GM12878 (cell line): ENCODE data around the gene PIP4K2B. TPM values are rescaled to one million over a fixed set of nuclear protein-coding genes. Genes with fewer than 3 reads are reported as not detected.
"Not testable (repeated sequence)": the region's sequence is repeated elsewhere in the genome, so short reads cannot be mapped to it uniquely, and the experiment has no call there.

Experiments used
- ATAC-seq: fragments of 200-7000 bp; cut with Tn5 transposase; 3 replicates; pipeline ENCODE4 v1.9.1; 2020; ENCODE audit warnings: mild to moderate bottlenecking, moderate library complexity
- BruUV-seq: library from RNA; stranded (reverse); fragments of 400-500 nt; replicated peaks from 2 replicates; lab custom pipeline; 2021; lab: Mats Ljungman, UMichigan
- CTCF ChIA-PET: fragments of 300-600 bp; sonication (Branson Sonifier 250); formaldehyde crosslinking; extraction: SDS; loops from one replicate; lab custom pipeline; 2021; ENCODE audit warnings: inconsistent platforms; lab: Yijun Ruan, JAX
- POLR2A ChIA-PET: fragments of 350-600 bp; formaldehyde crosslinking; extraction: SDS; loops from one replicate; lab custom pipeline; 2021; ENCODE audit warnings: inconsistent platforms; lab: Charles Lee
- RAD21 ChIA-PET: fragments of 300-600 bp; sonication (Branson Sonifier 250); formaldehyde crosslinking; loops from one replicate; lab custom pipeline; 2023; ENCODE audit warnings: antibody characterized with exemption; ENCODE audit not compliant: unreplicated experiment; lab: Charles Lee
- SMC1A ChIA-PET: fragments of 300-600 bp; sonication (Branson Sonifier 250); formaldehyde crosslinking; loops from one replicate; lab custom pipeline; 2023; ENCODE audit not compliant: unreplicated experiment, uncharacterized antibody; lab: Charles Lee
- DNase-seq: peaks from one replicate; pipeline ENCODE4 v3.0.0-alpha.2; 2011; ENCODE audit warnings: low read depth, low spot score
- FAIRE-seq: peaks from 3 replicates; lab custom pipeline; 2011; peaks lifted over from hg19 to GRCh38; lab: Jason Lieb, UNC
- H2AFZ ChIP-seq: 2 replicates; pipeline ENCODE4 v1.6.0; 2011; ENCODE audit warnings: low read depth, low read length, control low read depth; ENCODE audit not compliant: control insufficient read depth
- H3K27ac ChIP-seq: 2 replicates; pipeline ENCODE4 v1.5.1; 2011; ENCODE audit warnings: control low read depth; ENCODE audit not compliant: control insufficient read depth, insufficient read depth
- H3K27me3 ChIP-seq, 2 experiments: replicated peaks in 1 of 2; 2 replicates each; pipeline versions ENCODE4 v1.6.0 to v1.6.1; 2011; ENCODE audit warnings: low read length in 1 of 2; ENCODE audit not compliant: control insufficient read depth in 2 of 2, insufficient read depth in 2 of 2
- H3K36me3 ChIP-seq, 2 experiments: 2 replicates each; pipeline ENCODE4 v1.5.1; 2011; ENCODE audit warnings: low read length in 1 of 2; ENCODE audit not compliant: control insufficient read depth in 2 of 2, insufficient read depth in 2 of 2
- H3K4me1 ChIP-seq: 2 replicates; pipeline ENCODE4 v1.6.1; 2011; ENCODE audit warnings: mild to moderate bottlenecking, low read length, moderate library complexity, mixed read lengths; ENCODE audit not compliant: control insufficient read depth, insufficient read depth
- H3K4me2 ChIP-seq: 2 replicates; pipeline ENCODE4 v1.6.0; 2011; ENCODE audit warnings: control low read depth; ENCODE audit not compliant: control insufficient read depth, insufficient read depth
- H3K4me3 ChIP-seq: fragments of 200-600 bp; sonication (generic); 2 replicates; pipeline ENCODE4 v1.5.1; 2016
- H3K79me2 ChIP-seq: 2 replicates; pipeline ENCODE4 v1.6.0; 2011; ENCODE audit warnings: low read length; ENCODE audit not compliant: control insufficient read depth, insufficient read depth
- H3K9ac ChIP-seq: 2 replicates; pipeline ENCODE4 v1.8.0; 2011; ENCODE audit warnings: low read length, control low read depth, mixed read lengths; ENCODE audit not compliant: control insufficient read depth, insufficient read depth
- H3K9me3 ChIP-seq: replicated peaks from 3 replicates; pipeline ENCODE4 v1.5.1; 2011; ENCODE audit warnings: mild to moderate bottlenecking, low read length; ENCODE audit not compliant: control insufficient read depth, insufficient read depth
- H4K20me1 ChIP-seq: 2 replicates; pipeline ENCODE4 v1.6.0; 2011; ENCODE audit not compliant: control insufficient read depth, insufficient read depth
- DPF2 ChIP-seq: fragments of 450-650 bp; IDR thresholded peaks from 2 replicates; pipeline ENCODE4 v1.6.1; 2017; ENCODE audit warnings: mild to moderate bottlenecking
- HCFC1 ChIP-seq: fragments of 150-350 bp; IDR thresholded peaks from 2 replicates; pipeline ENCODE4 v1.6.1; 2014; ENCODE audit warnings: low read length
- RAD51 ChIP-seq: fragments of 450-650 bp; IDR thresholded peaks from 2 replicates; pipeline ENCODE4 v1.6.1; 2016; ENCODE audit warnings: moderate library complexity, mild to moderate bottlenecking, inconsistent platforms
- SMAD5 ChIP-seq: IDR thresholded peaks from 2 replicates; pipeline ENCODE4 v1.6.1; 2016; ENCODE audit warnings: antibody characterized with exemption, low read depth
- ZBTB33 ChIP-seq: fragments of 450-650 bp; IDR thresholded peaks from 2 replicates; pipeline ENCODE4 v1.6.1; 2017; ENCODE audit warnings: mild to moderate bottlenecking
- ZBTB40 ChIP-seq: fragments of 450-650 bp; IDR thresholded peaks from 2 replicates; pipeline ENCODE4 v1.6.1; 2016; ENCODE audit warnings: mild to moderate bottlenecking, moderate library complexity, borderline replicate concordance
- ZNF207 ChIP-seq: fragments of 450-650 bp; IDR thresholded peaks from 2 replicates; pipeline ENCODE4 v1.6.1; 2014; ENCODE audit warnings: antibody characterized with exemption, mild to moderate bottlenecking, borderline replicate concordance
- ZNF384 ChIP-seq: IDR thresholded peaks from 2 replicates; pipeline ENCODE4 v1.6.1; 2012; ENCODE audit warnings: low read depth, mild to moderate bottlenecking, low read length, improper control_type of control experiment, borderline replicate concordance
- ZZZ3 ChIP-seq: IDR thresholded peaks from 2 replicates; pipeline ENCODE4 v1.6.1; 2011; ENCODE audit warnings: low read depth; ENCODE audit not compliant: control insufficient read depth, insufficient read length
- WGBS: methylation state at CpG from one replicate; pipeline ENCODE4 v1.1.6; 2016; ENCODE audit warnings: low lambda C conversion rate; ENCODE audit not compliant: insufficient replicate concordance, insufficient coverage; ENCODE audit errors: missing lambda C conversion rate; 5-methylcytosine and 5-hydroxymethylcytosine counted together
- in situ Hi-C: fragments of 300-500 bp; cut with MboI; formaldehyde crosslinking; loops from 9 replicates; pipeline ENCODE4 v1.14.3; 2018; ENCODE audit warnings: mixed read lengths
- intact Hi-C: fragments of 100-400 bp; cut with micrococcal nuclease; formaldehyde crosslinking; loops from one replicate; pipeline ENCODE4 v1.14.2; 2022; ENCODE audit not compliant: unreplicated experiment
- polyA plus RNA-seq, 11 experiments: library from polyadenylated mRNA; depleted of rRNA in 4 of 11; unstranded in 6 of 11; stranded (reverse) in 5 of 11; fragments of >200 nt; fragmentation: Nextera tagmentation in 4 of 11; fragmentation: Illumina TruSeq in 1 of 11; extraction: Ambion mirVana in 4 of 11; extraction: Trizol in 1 of 11; gene quantifications; 1 replicate in 1 of 11; 2 replicates in 10 of 11; pipeline versions ENCODE4 v1.2.1 to v1.2.3, GENCODE V29; 2011 to 2016; ENCODE audit warnings: inconsistent platforms in 2 of 11, missing spikeins in 2 of 11, low read depth in 1 of 11
- total RNA-seq, 4 experiments: library from RNA; depleted of rRNA in 3 of 4; stranded (reverse); fragments of >200 nt in 3 of 4; fragmentation: Illumina TruSeq in 1 of 4; extraction: Trizol in 1 of 4; gene quantifications; 2 replicates each; pipeline versions ENCODE4 v1.2.1 to v1.2.3, GENCODE V29; 2013 to 2021

PIP4K2B gene
- total and polyA plus RNA-seq, 10 of the 15 experiments (the other 5 are each of a cell fraction or from before 2014, with no cell fraction given): 3.8 to 30.3 (median 18.2) TPM

- no peak for TF ChIP-seq ZBTB33
- TF ChIP-seq ZBTB40: no peak
- TF ChIP-seq DPF2: no peak
- no peak for TF ChIP-seq HCFC1
- no peak for TF ChIP-seq ZNF207
- TF ChIP-seq ZZZ3: no peak
- no peak for TF ChIP-seq SMAD5
- no peak for TF ChIP-seq ZNF384
- no peak for TF ChIP-seq RAD51
These were observed 10.2 kb downstream of the PIP4K2B start (continued) for GRCh38 chr17:38789185-38789584.

DNA sequence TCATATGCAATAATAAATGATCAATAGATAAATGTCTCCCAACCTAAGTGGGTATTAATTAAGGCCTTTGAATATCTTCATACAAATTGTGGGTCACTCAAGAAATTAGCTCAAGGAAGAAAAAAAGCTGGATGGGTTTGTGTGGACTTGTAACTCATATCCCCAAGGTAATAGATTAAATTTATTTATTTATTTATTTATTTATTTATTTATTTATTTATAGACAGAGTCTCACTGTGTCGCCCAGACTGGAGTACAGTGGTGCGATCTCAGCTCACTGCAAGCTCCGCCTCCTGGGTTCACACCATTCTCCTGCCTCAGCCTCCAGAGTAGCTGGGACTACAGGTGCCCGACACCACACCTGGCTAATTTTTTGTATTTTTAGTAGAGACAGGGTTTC lies 11.4 kb downstream of the PIP4K2B start:
- intact Hi-C loops, H3K9ac ChIP-seq, H3K27me3 ChIP-seq, RAD21 ChIA-PET, H3K9me3 ChIP-seq, H3K79me2 ChIP-seq, H3K4me1 ChIP-seq, DNase-seq, in situ Hi-C loops, H3K4me2 ChIP-seq, H4K20me1 ChIP-seq, H2AFZ ChIP-seq, H3K27ac ChIP-seq, H3K4me3 ChIP-seq, FAIRE-seq, ATAC-seq, CTCF ChIA-PET, BruUV-seq: not testable (repeated sequence)
- H3K36me3 ChIP-seq: peaks cover 11 to 14% of the 10 kb centered on the region in 2 experiments; a peak in 3 of 4 replicates
- SMC1A ChIA-PET: interaction anchor here (1.0 to 1.3 kb wide), 2 partner anchors 24 to 36 kb away, joined by 3 read pairs; partner anchors contain the start of gene PSMB3
- 98% methylated on average over 4 of the region's 4 CpGs for WGBS
- POLR2A ChIA-PET: interaction anchor here (0.6 to 1.5 kb wide), 3 partner anchors 12 to 409 kb away, joined by 3 to 4 read pairs (median 3); no protein-coding TSS in a partner anchor
